Ishikawa (cell line): Measurements from ENCODE around the gene CD302.

Experiments
- CEBPB ChIP-seq: IDR thresholded peaks from 2 replicates; pipeline ENCODE4 v1.6.1; 2012
- EP300 ChIP-seq: IDR thresholded peaks from 2 replicates; pipeline ENCODE4 v1.6.1; 2012; ENCODE audit warnings: borderline replicate concordance
- FOXM1 ChIP-seq: IDR thresholded peaks from 2 replicates; pipeline ENCODE4 v1.6.1; 2012; ENCODE audit warnings: low read depth, borderline replicate concordance
- REST ChIP-seq: IDR thresholded peaks from 2 replicates; pipeline ENCODE4 v1.6.1; 2012; ENCODE audit warnings: low read depth, mild to moderate bottlenecking

DNA sequence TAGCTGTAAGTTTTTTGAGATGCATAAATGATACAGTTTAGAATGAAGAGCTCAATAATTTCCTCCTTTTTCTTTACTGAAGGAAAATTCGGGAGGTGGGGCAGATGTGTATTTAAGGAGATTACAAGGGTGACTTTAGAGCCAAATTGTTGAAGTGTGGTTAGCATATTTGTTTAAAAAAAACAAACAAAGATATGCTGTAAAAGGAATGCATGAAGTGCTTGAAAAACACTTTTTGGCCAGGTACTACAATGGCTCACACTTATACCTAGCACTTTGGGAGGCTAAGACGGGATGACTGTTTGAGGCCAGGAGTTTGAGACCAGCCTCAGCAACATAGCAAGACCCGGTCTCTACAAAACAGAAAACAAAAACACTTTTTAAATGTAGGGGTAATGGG is 38.4 kb downstream of the CD302 start:
- TF ChIP-seq CEBPB (no peak), EP300 (no peak), REST (no peak), FOXM1 (no peak)
